SHP77 treated with DMSO at 0.1 percent for 48 hours (cell line): ENCODE measurements around the gene SLC25A18.
"Not testable (repeated sequence)": the region's sequence is repeated elsewhere in the genome, so short reads cannot be mapped to it uniquely, and the experiment has no call there.

Experiments used
- DNase-seq: peaks from one replicate; lab custom pipeline; 2025; lab: John Stamatoyannopoulos, UW

Gene SLC25A18

DNA sequence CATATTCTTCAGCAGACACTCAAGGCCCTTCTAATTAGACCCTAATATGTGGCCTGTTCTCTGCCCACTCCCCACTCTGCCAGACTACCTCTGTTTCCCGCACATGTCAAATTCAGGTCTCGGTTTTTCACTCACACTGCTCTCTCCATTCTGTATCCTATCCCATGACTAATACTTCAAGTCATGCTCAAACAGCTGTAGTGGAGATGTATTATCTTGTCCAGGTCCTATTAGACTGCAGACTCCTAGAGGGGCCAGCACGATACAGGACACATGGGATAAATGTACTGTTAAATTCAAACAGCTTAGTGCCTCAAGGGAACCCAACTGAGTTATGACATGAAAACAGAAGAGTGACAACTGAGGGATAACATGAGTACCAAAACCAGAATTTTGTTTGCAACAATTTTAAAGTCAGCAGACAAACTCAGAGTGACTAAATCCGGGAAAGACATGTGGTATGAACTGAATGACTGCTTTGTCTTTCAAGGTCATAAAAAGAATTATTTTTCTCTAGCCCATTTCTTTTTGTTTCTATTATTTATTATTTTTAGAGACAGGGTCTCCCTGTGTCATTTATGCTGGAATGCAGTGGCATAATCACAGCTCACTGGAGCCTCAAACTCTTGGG is 44.7 kb downstream of the SLC25A18 start:
- DNase-seq = no peak

DNA sequence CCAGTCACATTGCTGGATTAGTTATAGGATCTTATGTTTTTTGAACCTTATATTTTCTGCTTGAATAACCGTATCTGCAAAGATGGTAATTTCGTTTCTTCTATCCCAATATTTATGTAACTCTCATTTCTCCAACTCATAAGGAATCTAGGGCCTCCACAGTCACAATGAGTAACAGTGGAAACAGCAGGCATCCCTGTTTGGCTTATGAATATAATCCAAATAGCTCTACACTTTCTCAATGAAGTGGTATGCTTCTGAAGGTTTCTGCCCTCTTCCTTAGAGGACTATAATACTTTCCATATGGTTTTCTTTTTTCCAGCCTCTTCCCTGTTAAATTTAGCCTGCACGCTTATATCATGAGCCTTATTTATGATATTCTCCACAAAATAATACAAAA is 48.8 kb downstream of the SLC25A18 start:
- no peak for DNase-seq

DNA sequence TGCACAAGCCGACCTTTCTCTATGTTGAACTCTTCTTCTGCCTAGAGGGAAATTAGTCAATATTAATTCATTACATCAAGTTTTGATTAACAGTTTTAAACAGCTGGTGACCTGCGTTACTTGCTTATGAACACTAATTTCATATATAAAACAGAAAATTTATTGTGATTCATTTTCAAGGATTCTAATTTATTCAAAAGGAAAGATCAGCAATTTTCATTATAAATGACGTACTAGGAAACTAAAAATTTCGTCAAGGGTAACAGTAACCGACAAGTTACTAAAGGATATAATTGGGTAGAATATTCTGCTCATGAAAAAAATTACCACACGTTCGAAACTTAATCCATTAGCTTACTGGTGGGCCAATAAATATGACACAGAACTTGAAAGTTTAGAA is 50.0 kb downstream of the SLC25A18 start:
- no peak for DNase-seq

DNA sequence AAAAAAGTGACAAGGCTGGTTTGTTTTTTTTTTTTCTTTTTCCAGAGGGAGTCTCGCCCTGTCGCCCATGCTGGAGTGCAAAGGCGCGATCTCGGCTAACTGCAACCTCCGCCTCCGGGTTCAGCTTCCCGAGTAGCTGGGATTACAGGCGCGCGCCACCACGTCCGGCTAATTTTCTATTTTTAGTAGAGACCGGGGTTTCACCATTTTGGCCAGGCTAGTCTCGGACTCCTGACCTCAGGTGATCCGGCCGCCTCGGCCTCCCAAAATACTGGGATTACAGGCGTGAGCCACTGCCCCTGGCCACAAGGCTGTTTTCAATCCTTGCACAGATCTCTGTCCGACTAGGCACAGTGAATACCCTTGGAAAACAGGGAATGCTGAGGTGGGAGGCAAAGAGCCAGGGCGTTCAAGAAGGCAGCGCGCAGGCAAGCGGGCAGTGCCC is 64.7 kb downstream of the SLC25A18 start:
- no peak for DNase-seq

GRCh38 chr22:17628406-17629172 is 65.3 kb downstream of the SLC25A18 start, which contains the start of gene ATP6V1E1:
Gene ATP6V1E1, minus strand, starts transcription at chr22:17628749. Its CDS starts 114 bp downstream, at chr22:17628635.
- peak; percentile 91 for DNase-seq

DNA sequence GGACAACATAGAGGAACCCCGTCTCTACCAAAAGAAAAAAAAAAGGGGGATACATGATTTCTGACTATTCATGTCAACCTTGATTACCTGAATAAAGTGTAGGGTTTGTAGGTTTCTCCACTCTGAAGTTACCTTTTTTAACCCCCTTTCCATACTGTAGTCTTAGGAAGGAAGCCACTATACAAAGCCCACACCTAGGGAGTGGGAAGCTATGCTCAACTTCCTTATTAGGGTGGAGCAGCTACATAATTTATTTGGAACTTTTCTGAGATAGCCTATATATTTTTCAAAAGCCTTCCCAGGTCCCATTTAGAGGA is 65.8 kb downstream of the SLC25A18 start:
- DNase-seq = no peak

DNA sequence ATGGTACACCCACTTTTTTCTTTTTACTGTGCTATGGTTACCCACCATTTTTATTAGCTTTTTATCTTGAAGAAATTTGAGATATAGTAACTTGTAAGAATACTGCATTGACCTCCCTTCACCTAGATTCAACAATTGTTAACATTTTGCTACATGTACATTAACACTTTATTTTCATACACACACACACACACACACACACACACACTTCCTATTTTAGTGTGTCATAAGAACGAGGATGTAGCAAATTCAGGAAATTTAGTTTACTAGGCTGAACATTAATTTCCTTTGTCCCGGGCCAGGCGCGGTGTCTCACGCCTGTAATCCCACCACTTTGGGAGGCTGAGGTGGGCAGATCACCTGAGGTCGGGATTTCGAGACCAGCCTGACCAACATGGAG is 66.3 kb downstream of the SLC25A18 start:
- DNase-seq = no peak

GRCh38 chr22:17631076-17631565 is 67.8 kb downstream of the SLC25A18 start:
- DNase-seq = no peak

DNA sequence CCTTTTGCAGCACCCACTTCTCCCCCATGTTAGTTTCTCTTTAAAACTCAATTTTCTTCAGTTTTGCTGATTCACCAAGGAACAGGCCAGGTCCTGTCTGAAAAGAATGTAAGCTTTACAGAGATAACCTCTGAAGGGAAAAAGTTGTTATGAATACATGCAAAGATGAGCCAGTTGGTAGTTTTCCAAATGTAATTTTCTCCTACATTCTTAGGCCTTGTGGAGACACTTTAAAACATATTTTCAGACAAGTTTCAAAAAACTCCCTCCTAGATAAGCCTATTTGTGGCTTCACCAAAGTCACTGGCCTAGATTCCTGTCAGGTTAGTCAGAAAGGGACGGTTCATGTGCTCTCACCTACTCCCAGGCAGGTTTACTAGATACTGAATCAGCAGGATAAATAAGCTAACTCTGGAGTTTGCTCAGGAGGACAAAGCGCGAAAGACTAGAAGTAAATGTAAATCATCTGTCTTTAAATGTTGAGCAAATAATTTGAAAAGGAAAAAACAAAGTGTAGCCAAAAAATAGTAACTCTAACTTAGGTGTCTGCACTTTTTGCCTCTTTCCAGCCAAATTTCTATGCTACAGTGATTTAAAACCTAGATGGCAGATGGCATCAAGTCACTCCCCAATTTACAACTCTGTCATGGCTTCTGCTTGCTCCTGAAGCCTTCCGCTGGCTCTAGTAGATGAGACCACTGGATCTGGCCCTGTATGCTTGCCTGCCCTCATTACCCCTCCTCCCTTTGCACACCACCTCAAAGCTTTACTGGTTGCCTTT is 70.1 kb downstream of the SLC25A18 start:
- no peak for DNase-seq

DNA sequence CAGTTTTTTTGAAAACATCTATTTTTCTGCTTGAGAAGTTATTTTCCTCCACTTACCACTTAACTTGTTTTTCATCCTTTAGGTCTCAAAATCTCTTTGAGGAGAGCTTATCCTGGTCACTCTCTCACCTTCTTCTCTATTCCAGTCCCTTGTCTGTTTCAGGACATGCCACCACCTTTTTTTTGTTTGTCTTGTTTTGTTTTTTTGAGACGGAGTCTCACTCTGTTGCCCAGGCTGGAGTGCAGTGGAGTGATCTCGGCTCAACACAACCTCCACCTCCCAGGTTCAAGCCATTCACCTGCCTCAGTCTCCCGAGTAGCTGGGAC is 70.7 kb downstream of the SLC25A18 start:
- no peak for DNase-seq

DNA sequence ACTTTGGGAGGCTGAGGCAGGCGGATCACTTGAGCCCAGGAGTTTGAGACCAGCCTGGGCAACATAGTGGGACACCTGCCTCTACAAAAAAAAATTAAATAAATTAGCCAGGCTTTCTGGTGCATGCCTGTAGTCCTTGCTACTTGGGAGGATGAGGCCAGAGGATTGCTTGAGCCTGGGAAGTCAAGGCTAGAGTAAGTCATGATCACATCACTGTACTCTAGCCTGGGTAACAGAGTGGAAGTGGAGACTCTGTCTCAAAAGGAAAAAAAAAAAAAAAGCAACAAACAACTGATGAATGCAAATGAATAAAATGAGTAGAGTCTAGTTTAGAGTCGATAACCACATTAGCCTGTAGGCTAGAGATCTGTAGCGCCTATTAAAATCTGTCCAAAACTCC is 71.4 kb downstream of the SLC25A18 start:
- no peak for DNase-seq

- not testable (repeated sequence) for DNase-seq
These were observed 73.6 kb downstream of the SLC25A18 start for GRCh38 chr22:17636850-17637249.

DNA sequence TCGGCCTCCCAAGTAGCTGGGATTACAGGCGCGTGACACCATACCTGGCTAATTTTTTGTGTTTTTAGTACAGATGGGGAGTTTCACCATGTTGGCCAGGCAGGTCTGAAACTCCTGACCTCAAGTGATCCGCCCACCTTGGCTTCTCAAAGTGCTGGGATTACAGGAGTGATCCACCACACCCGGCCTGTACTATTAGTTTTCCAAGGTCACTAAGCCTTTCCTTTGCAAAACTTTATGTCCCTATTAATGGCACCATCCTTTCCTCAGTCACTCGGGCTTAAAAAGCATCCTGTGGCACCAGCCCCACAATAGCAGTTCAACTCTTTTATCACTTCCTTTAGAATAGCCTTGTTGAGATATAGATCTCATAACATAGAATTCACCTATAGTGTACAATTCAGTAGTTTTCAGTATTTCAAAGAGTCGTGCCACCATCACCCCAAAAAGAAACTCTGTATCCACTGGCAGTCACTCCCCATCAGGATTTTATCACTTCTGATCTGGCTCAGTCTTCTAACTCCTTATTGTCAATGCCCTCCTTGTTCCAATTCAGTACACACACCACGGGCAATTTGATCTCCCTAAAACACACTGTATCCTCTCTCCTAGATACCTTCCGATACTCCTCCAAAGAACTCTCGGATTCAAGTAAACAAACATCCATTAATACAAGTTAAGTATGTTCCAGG is 74.3 kb downstream of the SLC25A18 start:
- DNase-seq = no peak

DNA sequence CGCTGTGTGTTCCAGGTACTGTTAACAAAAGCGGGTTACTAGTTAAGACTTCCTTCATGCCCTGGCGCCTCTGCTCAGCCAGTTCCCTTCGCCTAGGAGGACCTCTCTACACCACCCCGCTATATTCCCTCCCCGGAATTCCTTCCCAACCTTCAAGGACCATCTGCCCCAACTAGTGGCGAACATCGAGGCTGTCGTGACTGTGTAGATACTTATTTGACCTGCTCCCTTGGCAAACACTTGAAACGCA is 74.8 kb downstream of the SLC25A18 start:
- peak; percentile 82 for DNase-seq

DNA sequence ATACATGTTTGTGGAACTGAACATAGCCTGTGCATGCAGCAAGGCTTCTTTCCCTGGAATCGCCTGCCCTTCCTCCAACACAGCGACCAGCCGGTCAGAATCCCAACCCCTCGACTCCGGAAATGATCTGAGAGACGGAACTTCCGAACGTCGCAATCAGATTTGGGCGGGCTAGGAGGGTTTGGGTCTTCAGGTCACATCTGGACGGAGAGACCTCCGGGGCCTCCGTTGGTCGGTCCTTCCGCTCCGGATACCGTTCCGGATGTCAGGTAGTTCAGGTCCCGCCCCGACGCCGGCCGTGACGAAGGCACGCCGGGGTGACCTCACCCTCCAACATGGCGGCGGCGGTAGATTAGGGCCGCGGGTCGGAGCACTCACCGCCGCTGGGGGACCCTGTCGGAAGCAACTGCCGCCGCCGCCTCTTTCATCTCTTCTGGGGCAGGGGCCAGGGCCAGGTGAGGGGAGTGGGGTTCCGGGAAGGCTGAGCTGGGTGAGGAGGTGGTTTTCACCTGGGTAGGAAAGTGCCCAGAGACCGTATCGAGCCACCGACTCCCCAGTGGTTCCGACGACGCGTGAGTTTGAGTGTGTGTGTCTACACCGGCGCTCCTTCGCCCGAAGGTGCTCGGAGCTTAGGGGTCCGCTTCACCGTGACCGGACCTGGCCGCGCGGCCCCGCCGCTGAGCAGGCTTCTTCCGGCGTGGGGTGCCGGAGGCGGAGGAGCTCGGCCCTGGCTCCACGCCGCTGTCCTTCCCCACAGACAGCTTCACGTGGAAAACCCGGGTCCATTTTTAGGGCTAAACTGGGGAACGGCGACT is 75.3 kb downstream of the SLC25A18 start, which contains the start of gene BCL2L13:
TSS of gene BCL2L13 (plus strand) at position 326 of the 815 bp plus-strand sequence. CDS start 16,955 bp downstream, outside the sequence.
- peak; percentile 82 for DNase-seq

DNA sequence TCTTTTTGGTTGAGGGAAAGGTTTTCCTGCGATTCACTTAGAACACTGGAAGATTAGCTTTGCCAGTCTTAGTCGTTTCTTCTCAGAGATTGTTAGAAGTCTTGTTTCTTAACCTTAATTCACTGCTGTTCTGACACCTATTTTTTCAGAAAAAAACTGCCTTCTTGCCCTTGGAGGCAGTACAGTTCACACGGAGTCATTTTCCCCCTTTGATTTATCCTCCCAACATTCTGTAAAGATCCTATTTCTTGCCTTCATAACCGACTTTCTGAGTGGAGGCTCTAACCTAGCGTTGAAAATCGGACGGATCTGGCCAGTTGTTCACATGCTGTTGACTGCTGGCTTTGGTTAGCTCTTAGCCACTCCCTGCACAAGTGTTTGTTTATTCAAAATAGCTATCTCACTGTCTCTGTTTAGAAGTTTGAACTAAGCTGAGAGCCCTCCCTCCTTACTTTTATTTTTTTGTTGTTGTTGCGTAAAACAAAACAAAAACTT is 76.0 kb downstream of the SLC25A18 start:
- DNase-seq = peak; percentile 9
